Fibroblast of skin of left biceps (primary cell): ENCODE results near the gene LRBA.

Experiments
- DNase-seq, 2 experiments: peaks; one replicate each; pipeline ENCODE4 v3.0.0-alpha.2; 2013; ENCODE audit warnings: low read depth in 2 of 2

The LRBA gene

DNA sequence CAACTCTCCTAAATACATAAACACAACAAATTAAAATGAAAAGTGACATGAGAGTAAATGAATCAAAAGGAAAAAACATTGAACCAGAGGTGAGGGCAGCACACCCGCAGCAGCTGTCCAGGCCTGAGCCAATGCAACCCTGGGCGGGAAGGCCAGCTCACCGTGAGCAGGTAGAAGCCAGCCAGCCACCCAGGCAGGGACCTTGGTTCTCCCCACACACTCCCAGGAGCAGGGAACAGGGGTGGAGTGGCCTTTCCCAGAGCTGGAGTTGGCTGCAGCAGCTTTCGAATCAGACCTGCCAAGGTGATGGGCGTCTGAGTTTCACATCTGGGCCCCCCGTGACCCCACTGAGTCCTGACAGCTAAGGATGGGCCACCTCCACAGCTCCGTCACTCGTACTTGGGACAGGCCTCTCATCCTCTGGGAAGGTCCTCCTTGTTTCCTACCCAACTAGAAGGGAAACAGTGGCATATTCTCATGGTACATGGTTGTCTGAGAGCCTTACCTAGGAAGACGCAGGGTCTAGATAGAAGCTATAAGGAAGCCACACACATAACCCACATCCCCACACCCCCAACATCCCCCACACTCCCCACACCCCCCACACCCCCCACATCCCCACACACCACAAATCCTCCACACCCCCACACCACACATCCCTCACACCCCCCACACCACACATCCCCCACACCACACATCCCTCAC lies 764.6 kb downstream of the LRBA start:
- no peak for DNase-seq

DNA sequence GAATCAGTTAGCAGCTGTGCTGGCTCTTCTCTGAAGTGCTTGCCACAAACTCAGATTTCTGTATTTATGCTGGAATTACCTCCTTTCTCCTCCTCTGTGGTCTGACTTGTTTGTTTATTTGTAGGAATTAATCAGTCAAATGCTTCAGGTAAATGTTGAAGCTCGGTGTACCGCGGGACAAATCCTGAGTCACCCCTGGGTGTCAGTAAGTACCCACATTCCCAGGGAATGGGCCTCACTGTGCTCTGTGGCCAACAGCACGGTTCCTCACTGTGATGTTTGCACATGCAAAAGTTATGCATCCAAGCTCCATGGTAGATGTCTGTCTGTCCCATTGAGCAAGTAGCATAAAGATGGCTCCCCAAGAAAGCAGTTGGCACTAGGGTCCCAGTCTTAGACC lies 766.9 kb downstream of the LRBA start:
- no peak for DNase-seq

- DNase-seq, result no peak
Observed at GRCh38 chr4:150247184-150247583, 767.9 kb downstream of the LRBA start.

GRCh38 chr4:150244600-150244999 lies 770.5 kb downstream of the LRBA start:
- no peak for DNase-seq

DNA sequence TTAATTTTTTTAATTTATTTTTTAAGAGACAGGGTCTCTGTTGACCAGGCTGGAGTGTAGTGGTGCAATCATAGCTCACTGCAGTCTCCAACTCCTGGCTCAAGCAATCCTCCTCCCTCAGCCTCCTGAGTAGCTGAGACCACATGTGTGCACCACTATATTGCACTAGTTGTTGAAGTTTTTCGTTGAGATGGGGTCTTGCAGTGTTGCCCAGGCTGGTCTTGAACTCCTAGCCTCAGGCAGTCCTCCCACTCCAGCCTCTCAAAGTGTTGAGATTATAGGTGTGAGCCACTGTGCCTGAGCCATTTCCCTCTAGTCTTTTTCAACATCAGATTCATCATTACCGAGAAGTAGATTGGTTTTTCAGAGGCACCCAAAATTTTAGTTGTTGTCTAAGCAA lies 771.2 kb downstream of the LRBA start:
- no peak for DNase-seq

DNA sequence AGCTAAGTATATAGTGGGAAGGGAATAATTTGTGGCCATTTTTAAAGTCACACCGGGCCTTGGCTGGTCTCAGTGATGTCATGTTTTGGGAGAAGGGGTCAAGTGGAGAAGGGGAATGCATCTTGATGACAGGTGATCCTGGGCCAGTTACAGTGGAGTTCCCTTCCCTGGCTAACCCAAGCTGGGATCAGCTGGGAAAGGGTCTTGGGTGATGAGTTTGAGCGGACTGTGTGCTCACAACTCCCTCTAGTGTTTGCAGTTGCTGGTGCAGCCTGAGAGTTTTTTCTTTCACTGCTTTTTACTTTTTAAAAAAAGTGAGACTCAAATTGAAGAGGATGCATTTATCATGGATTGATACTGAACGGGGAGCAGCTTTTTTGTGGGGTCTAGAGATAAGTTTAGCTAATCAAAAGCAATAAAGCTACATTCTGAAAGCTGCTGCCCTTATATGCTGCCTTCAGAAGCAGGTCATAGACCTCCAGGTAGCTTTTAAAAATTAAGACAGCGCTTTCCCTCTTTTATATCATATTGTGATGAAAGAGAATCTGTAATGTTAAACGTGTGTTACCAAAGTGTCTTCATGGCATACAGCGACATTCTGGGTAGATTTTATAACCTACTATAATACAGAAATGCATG lies 772.1 kb downstream of the LRBA start:
- DNase-seq, result no peak

DNA sequence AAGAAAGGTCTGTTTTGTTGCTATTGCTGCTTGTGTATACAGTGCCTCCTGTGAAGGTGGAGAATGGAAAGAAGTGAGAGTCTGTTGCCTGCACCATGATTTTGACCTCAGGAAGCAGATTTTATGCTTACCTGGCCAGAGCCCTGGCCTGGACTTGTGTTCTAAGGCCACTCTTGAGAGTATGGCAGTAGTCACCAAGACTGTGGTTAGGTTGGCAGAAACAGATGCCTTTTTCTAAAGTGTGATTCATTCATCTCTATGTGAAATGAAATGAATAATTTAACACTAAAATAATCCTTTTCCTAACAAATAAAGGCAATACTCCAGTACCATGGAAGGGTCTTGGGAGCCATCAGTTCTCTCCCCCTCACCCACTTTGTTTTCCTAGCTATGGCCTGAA lies 775.1 kb downstream of the LRBA start:
- DNase-seq, result no peak

DNA sequence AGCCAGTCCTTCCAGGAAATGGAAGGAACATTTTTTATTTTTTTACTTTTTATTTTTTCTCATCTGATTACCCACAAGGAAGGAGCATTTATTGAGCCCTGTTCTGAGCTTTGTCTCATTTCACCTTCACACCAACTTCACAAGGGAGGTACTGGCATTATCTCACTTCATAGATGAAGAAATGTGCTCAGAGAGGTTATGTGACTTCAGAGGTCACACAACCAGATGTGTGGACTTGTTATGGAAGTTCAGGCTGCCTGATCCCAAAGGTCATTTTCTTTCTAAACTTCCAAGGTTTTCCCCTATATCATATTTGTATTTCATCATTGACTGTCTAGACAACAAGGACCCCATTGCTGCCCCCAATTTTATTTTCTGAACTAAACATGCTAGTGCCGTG lies 776.5 kb downstream of the LRBA start:
- DNase-seq, result no peak

GRCh38 chr4:150237110-150237872 lies 777.8 kb downstream of the LRBA start:
- peak; percentile 88 to 89 for DNase-seq

GRCh38 chr4:150236626-150237025 lies 778.5 kb downstream of the LRBA start:
- no peak for DNase-seq

- no peak for DNase-seq
Observed at GRCh38 chr4:150235808-150236271, 779.2 kb downstream of the LRBA start.

DNA sequence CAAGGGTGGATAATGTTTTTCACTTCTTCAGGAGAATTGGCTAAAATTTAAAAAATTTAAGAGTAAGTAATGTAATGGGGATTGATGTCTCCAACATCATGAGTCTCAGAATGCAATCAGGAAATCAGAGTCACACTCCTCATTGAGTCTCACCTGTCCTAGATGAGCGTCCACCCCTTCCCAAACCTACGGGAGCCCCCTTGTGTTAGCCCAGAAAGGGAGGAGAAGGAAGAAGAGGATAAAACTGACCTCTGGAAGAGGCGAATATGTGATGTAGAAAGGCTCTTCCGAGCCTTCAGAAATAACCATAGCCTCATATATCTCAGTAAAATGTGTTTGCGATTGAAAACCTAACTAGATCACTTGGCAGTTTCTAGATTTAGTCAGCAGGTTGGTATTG lies 779.8 kb downstream of the LRBA start:
- DNase-seq, result no peak

DNA sequence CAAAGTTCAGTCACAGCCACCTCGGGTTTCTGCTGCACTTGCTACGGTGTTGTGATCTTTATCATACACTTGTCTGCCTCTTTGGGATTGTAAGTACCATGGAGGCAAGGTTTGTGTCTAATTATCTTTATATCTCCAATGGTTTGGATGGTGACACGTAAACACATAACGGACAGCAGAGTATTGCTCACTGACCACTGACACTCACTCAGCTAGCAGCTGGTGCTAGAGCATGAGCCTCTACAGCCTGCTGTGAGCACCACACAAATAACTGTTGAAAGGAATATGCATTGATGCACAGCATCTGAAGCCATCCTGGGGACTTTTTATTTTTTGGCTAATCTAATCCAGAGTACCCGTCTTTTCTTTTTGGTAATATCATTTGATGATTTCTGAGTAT lies 780.8 kb downstream of the LRBA start:
- no peak for DNase-seq

DNA sequence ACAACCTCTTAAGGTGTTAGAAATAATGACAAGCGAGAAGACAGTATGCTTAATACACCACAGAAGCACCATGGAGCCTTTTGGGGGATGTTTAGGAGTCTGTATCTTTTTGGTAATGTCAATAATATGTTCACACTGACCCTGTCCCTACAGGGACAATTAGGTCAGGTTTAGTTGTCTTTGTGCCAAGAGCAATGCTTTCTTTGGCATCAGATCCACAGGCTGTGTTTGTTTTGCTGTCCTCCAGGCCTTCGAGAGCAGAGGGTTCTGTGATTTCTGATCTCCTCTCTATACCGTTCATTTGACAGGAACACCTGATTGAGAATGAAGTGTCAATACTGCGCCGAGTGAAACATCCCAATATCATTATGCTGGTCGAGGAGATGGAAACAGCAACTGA lies 783.1 kb downstream of the LRBA start:
- no peak for DNase-seq

GRCh38 chr4:150231107-150231770 lies 783.8 kb downstream of the LRBA start:
- no peak for DNase-seq

DNA sequence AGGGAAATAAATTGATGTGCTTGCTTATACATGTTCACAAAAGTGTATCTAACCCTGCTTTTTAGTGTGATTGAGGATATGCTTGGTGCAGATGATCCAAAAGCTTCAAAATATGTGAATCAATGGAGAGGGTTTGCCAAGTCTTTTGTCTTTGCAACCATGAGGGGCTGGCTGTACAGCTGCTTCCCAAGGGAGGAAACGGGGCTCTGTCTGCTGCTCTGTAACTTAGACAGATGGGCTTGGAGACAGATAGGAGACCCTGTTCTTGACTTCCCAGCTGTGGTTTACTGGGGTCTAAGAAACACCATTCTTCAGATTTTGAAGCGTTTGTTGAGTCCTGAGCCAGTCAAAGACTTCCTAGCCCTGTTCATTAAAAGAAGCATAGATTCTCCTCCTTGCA lies 784.5 kb downstream of the LRBA start:
- no peak for DNase-seq

DNA sequence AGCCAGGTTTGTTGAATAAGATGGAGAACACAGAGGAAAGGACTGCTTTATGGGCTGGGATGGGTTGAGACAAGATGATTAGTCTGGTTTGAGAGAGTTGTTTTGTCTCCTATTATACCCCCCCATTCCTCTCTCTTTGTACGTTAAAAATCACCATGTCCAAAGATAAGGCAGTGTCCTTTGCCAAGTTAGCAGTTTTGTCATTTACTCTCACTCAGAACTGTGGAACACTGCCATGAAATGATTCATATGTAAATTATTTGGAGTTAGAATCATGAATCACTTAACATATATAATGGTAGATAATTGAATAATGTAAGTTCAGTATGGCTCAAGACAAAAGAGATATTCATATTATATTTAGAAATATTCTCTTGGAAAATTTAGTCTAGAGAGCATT lies 785.6 kb downstream of the LRBA start:
- DNase-seq, result peak; percentile 78

DNA sequence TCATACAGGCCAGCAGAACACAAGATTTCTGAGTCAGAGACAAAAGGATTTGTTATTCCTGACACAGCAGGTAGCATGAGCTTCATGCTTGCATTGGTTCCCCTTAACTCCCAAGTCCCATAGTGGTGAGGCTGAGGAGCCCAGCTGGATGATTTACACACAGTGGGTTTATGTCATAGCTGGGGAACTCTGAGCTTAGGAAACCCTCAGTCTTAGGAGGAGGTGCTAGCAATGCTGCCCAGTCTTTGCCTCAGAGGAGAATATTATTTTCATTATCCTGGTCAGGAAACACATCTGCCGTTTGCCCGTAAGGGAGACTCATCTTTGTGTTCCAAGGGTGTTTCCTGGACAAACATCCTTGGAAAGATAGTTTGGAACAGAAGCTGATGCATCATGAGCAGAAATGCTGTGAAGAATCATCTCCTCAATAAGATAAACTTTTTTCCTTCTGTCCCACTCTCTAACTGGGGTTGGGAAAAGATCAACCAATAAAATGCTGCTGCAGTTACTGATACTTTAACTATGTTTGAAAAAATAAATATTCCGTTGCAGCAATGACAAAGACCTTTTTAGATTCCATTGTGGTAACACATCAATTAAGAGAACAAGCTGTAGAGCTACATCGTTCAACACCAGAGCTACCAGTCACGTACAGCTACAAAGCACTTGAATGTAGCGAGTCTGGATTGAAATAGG lies 790.0 kb downstream of the LRBA start:
- peak; percentile 92 to 94 for DNase-seq

DNA sequence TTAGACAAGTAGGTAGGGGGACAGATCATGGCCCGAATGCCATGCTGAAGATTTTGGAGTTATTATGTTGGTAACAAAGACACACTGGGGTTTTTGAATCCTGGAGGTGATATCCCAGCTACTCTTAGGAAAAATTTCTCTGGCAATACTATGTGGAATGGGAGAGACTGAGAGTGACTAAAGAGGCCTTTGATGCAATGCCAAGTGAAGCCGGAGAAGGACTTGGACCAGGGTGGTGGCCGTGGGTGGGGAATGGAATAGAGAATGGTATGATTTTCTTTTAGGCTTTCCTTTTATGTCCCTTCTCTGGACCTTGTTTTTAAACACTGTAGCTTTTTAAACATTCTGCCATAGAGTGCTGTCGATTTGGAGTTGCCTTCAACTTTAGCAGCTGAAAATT lies 795.2 kb downstream of the LRBA start:
- no peak for DNase-seq

DNA sequence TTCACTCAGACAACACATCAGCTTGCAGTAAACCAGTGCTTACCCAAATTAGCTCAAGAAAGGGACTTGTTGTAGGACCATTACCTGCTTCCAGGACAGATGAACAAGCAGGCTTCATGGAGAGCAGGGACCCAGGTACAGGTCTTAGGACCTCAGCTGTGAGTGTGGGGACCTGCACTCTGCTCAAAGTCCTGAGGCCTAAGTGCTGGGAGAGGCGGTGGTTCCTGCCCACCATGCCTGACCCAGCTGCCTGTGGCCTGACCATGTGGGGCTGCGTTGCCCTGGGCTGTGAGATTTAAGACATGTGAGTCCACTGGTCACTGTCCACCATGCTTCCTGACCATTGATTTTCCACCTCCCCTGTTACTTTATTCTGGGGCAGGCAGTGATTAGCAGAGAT lies 796.6 kb downstream of the LRBA start:
- no peak for DNase-seq

GRCh38 chr4:150217808-150218207 lies 797.3 kb downstream of the LRBA start:
- DNase-seq, result no peak

DNA sequence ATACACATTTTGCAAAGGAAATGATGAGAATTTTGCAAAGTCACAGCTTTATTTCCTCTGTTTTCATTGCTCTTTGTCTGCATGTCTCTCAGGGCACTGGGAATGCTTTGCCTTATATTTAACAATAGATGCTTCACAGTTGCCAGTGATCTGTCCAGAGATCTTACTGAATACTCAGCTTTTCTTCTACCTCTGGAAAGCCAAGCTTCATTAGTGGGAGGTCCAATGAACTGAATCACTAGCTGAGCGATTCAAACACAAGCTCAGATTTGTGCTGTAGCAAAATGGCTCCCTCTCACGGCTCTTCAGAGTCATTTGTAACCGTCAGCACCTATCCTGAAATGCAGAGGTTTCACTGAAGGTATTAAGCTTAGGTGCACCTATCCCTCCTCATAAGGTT lies 797.9 kb downstream of the LRBA start:
- DNase-seq, result no peak
